LHCN-M2 (cell line): ENCODE results near the gene COLEC12. TPM values are rescaled to one million over a fixed set of nuclear protein-coding genes. Genes with fewer than 3 reads are reported as not detected.

Experiments used
- DNase-seq: peaks from one replicate; pipeline ENCODE4 v3.0.0-alpha.2; 2012; ENCODE audit warnings: low read depth
- polyA plus RNA-seq: library from polyadenylated mRNA; unstranded; fragments of >200 nt; gene quantifications from one replicate; pipeline ENCODE4 v1.2.1, GENCODE V29; 2012; ENCODE audit warnings: missing spikeins
- total RNA-seq: library from RNA; depleted of rRNA; stranded (reverse); fragments of >200 nt; gene quantifications from 2 replicates; pipeline ENCODE4 v1.2.3, GENCODE V29; 2014; rRNA removed

Gene COLEC12
- total RNA-seq, result 0.32 and 1.1 TPM in 2 replicates
- 0.07 TPM for polyA plus RNA-seq

- no peak for DNase-seq
Measured at GRCh38 chr18:500632-501405, at the start of gene COLEC12. TSS of gene COLEC12 (minus strand) at chr18:500701. CDS start at chr18:500514, 187 bp downstream.

GRCh38 chr18:549967-550366 lies 49.5 kb upstream of the COLEC12 start:
- no peak for DNase-seq

GRCh38 chr18:543447-544078 lies 43.1 kb upstream of the COLEC12 start:
- no peak for DNase-seq

GRCh38 chr18:533995-534601 lies 33.6 kb upstream of the COLEC12 start:
- no peak for DNase-seq

GRCh38 chr18:532632-533031 lies 32.1 kb upstream of the COLEC12 start:
- DNase-seq, result no peak

- DNase-seq, result no peak
Measured at GRCh38 chr18:532018-532417, 31.5 kb upstream of the COLEC12 start.

- no peak for DNase-seq
Measured at GRCh38 chr18:527146-527545, 26.6 kb upstream of the COLEC12 start.

- DNase-seq, result no peak
Measured at GRCh38 chr18:526681-527080, 26.2 kb upstream of the COLEC12 start.

- peak; percentile 86 for DNase-seq
Measured at GRCh38 chr18:525036-525797, 24.7 kb upstream of the COLEC12 start.

GRCh38 chr18:524466-524865 lies 24.0 kb upstream of the COLEC12 start:
- peak; percentile 38 for DNase-seq

- no peak for DNase-seq
Measured at GRCh38 chr18:523561-523960, 23.1 kb upstream of the COLEC12 start.

- DNase-seq, result peak; percentile 56
Measured at GRCh38 chr18:519019-519879, 18.7 kb upstream of the COLEC12 start.

- no peak for DNase-seq
Measured at GRCh38 chr18:518081-518480, 17.6 kb upstream of the COLEC12 start.

GRCh38 chr18:515838-516237 lies 15.3 kb upstream of the COLEC12 start:
- DNase-seq, result peak; percentile 30

GRCh38 chr18:515156-515815 lies 14.8 kb upstream of the COLEC12 start:
- no peak for DNase-seq

GRCh38 chr18:513826-514530 lies 13.5 kb upstream of the COLEC12 start:
- DNase-seq, result no peak

GRCh38 chr18:512957-513356 lies 12.5 kb upstream of the COLEC12 start:
- no peak for DNase-seq

- DNase-seq, result no peak
Measured at GRCh38 chr18:508835-509234, 8.3 kb upstream of the COLEC12 start.

GRCh38 chr18:507636-508035 lies 7.1 kb upstream of the COLEC12 start:
- DNase-seq, result no peak

GRCh38 chr18:506801-507200 lies 6.3 kb upstream of the COLEC12 start:
- no peak for DNase-seq
